ENCODE results near the gene FRMD4A. TPM values are rescaled to one million over a fixed set of nuclear protein-coding genes. Genes with fewer than 3 reads are reported as not detected.

The FRMD4A gene
- total RNA-seq, 2 experiments from 2014 or later, result 3.1 to 3.7 TPM

DNA sequence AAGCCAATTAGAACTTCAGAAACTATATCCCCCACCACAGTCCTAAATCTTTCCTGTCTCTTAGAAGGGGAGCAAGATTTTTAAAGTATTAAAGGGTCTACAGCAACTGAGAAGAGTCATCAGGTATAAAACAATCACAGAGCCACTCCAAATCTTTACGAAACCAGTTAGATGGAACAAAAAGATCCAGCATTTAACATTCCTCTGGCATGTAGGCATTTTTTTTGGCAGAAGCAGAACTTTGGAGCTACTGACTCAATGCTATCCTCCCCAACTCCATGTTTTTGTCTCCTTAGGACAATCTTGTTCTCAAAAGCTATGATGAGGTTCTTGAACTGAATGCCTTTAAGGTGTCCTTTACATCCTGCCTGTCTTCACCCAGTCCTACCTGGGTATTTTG is 410.7 kb downstream of the FRMD4A start:
- intact Hi-C loops (cut with DNase I, micrococcal nuclease), result no loop called here

DNA sequence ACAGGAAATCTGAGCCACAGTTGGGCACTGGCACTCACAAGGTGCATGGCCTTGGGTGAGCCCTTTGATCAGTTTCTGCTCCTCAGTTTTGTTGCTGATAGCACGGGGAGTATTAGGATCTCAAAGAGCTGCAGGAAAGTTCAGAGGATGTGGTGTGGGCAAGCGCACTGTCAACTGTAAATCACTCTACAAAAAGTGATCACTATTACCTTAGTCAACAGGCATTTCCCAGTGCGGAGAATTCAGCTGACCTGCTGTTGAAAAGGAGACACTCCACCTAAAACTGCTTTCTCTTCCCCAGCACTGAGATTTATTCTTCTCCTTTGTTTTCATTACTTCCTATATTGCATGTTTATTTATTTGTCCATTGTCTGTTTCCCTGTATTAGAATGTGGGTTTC is 412.9 kb downstream of the FRMD4A start:
- Histone ChIP-seq H3K4me1 (ENCODE audit: insufficient read depth, low read length) (no peaks in the 10 kb centered on the region), H3K36me3 (ENCODE audit: insufficient read depth, low read length) (no peaks in the 10 kb centered on the region), H3K4me3 (ENCODE audit: low read length) (no peak overlapping the region), H3K9me3 (ENCODE audit: control insufficient read depth in 1 of 2, insufficient read depth in 1 of 2, low read length in 2 of 2) (no peaks in the 10 kb centered on the region), H3K27me3 (ENCODE audit: control insufficient read depth in 1 of 2, insufficient read depth in 2 of 2, low read length in 2 of 2) (no peaks in the 10 kb centered on the region), H3K27ac (ENCODE audit: low read depth in 1 of 2, low read length in 2 of 2) (no peak overlapping the region)
- intact Hi-C loops (cut with DNase I, micrococcal nuclease), result no loop called here
- no peaks in the 10 kb centered on the region for H3K9me3 Mint-ChIP-seq
- no peaks in the 10 kb centered on the region for H3K4me1 Mint-ChIP-seq (ENCODE audit: low read depth)
- DNase-seq (no peak), ATAC-seq (ENCODE audit: poor library complexity) (no peak)
- no peak overlapping the region for H3K27ac Mint-ChIP-seq
- POLR2A ChIA-PET, result no interaction called here
- H3K4me3 Mint-ChIP-seq, result no peak overlapping the region
- no peaks in the 10 kb centered on the region for H3K27me3 Mint-ChIP-seq
- no peaks in the 10 kb centered on the region for H3K36me3 Mint-ChIP-seq (ENCODE audit: low read depth)
- TF ChIP-seq, protein P1, sequence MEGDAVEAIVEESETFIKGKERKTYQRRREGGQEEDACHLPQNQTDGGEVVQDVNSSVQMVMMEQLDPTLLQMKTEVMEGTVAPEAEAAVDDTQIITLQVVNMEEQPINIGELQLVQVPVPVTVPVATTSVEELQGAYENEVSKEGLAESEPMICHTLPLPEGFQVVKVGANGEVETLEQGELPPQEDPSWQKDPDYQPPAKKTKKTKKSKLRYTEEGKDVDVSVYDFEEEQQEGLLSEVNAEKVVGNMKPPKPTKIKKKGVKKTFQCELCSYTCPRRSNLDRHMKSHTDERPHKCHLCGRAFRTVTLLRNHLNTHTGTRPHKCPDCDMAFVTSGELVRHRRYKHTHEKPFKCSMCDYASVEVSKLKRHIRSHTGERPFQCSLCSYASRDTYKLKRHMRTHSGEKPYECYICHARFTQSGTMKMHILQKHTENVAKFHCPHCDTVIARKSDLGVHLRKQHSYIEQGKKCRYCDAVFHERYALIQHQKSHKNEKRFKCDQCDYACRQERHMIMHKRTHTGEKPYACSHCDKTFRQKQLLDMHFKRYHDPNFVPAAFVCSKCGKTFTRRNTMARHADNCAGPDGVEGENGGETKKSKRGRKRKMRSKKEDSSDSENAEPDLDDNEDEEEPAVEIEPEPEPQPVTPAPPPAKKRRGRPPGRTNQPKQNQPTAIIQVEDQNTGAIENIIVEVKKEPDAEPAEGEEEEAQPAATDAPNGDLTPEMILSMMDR (IDR thresholded peaks at IDR 0.05), result no peak
- CTCF ChIA-PET, result no interaction called here

More for the DNA sequence above, 410.7 kb downstream of the FRMD4A start:
- H3K36me3 ChIP-seq (ENCODE audit: insufficient read depth, low read length), result no peaks in the 10 kb centered on the region
- Mint-ChIP-seq H3K4me3 (no peak overlapping the region), H3K9me3 (no peaks in the 10 kb centered on the region), H3K36me3 (ENCODE audit: low read depth) (no peaks in the 10 kb centered on the region), H3K4me1 (ENCODE audit: low read depth) (no peaks in the 10 kb centered on the region), H3K27me3 (no peaks in the 10 kb centered on the region), H3K27ac (no peak overlapping the region)
- ChIA-PET POLR2A (no interaction called here), CTCF (no interaction called here)
- H3K27ac ChIP-seq (ENCODE audit: low read depth in 1 of 2, low read length in 2 of 2), result no peak overlapping the region
- H3K4me3 ChIP-seq (ENCODE audit: low read length), result no peak overlapping the region
- TF ChIP-seq, protein P1 (IDR thresholded peaks at IDR 0.05), result no peak
- H3K4me1 ChIP-seq (ENCODE audit: insufficient read depth, low read length), result no peaks in the 10 kb centered on the region
- no peaks in the 10 kb centered on the region for H3K9me3 ChIP-seq (ENCODE audit: control insufficient read depth in 1 of 2, insufficient read depth in 1 of 2, low read length in 2 of 2)
- DNase-seq, result no peak
- ATAC-seq (ENCODE audit: poor library complexity), result no peak
- no peaks in the 10 kb centered on the region for H3K27me3 ChIP-seq (ENCODE audit: control insufficient read depth in 1 of 2, insufficient read depth in 2 of 2, low read length in 2 of 2)

DNA sequence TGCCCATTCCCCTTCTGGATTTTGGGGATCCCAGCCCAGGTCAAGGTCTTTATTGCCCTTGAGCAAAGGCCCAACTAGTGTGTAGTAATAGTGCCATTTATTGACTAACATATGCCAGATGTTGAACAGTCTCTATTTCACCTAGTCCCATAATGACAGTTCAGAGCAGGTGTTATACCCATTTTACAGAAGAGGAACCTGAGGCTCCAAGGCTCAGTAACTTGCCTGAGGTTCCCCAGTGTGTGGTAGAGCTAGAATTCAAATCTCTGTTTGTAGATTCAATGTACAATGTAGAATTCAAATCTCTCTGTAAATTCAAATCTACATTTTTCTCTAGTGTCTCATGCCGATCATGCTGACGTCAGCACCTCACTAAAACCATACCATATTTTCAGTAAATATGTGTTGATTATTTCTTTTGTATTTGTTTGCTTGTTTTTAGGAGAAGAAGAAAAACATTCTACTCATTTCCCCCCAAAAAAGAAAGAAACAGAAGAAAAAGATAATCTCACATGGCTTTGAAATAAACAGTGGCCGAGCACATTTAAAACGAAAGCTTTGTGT is 414.3 kb downstream of the FRMD4A start:
- Histone ChIP-seq H3K36me3 (ENCODE audit: insufficient read depth, low read length) (no peaks in the 10 kb centered on the region), H3K4me3 (ENCODE audit: low read length) (no peak overlapping the region), H3K9me3 (ENCODE audit: control insufficient read depth in 1 of 2, insufficient read depth in 1 of 2, low read length in 2 of 2) (no peaks in the 10 kb centered on the region), H3K27ac (ENCODE audit: low read depth in 1 of 2, low read length in 2 of 2) (no peak overlapping the region), H3K4me1 (ENCODE audit: insufficient read depth, low read length) (no peaks in the 10 kb centered on the region), H3K27me3 (ENCODE audit: control insufficient read depth in 1 of 2, insufficient read depth in 2 of 2, low read length in 2 of 2) (no peaks in the 10 kb centered on the region)
- intact Hi-C loops (cut with DNase I, micrococcal nuclease), result no loop called here
- CTCF ChIA-PET, result no interaction called here
- DNase-seq, result no peak
- Mint-ChIP-seq H3K4me1 (ENCODE audit: low read depth) (no peaks in the 10 kb centered on the region), H3K27ac (no peak overlapping the region), H3K27me3 (no peaks in the 10 kb centered on the region), H3K9me3 (no peaks in the 10 kb centered on the region), H3K36me3 (ENCODE audit: low read depth) (no peaks in the 10 kb centered on the region), H3K4me3 (no peak overlapping the region)
- POLR2A ChIA-PET, result no interaction called here
- no peak for ATAC-seq (ENCODE audit: poor library complexity)
- TF ChIP-seq, protein P1 (IDR thresholded peaks at IDR 0.05), result no peak
